ENCODE measurements around the gene SLC14A1.

GRCh38 chr18:45724601-45725000, 620 bp downstream of the SLC14A1 start:
- TF ChIP-seq REST (IDR thresholded peaks at IDR 0.05; ENCODE audit: low read depth), result no peak
- no peak for TF ChIP-seq NFIC (IDR thresholded peaks at IDR 0.05)
- TF ChIP-seq FOXM1 (IDR thresholded peaks at IDR 0.05; ENCODE audit: borderline replicate concordance, low read depth), result no peak
- TF ChIP-seq TEAD4 (IDR thresholded peaks at IDR 0.05), result no peak
- TF ChIP-seq ZBTB7A (IDR thresholded peaks at IDR 0.05; ENCODE audit: low read depth), result no peak
